Measurements from ENCODE around the gene HIPK2. TPM values are rescaled to one million over a fixed set of nuclear protein-coding genes. Genes with fewer than 3 reads are reported as not detected.
A peak's percentile ranks its signal among the peaks of the same experiment; 100 is the strongest.

The HIPK2 gene
- total RNA-seq, 3 donors from 2014 or later (not counting 1 experiment from before 2014, with no cell fraction given): 127 to 145 (median 144) TPM

- no peaks in the 10 kb centered on the region for H3K9me3 Mint-ChIP-seq
- Histone ChIP-seq H3K4me1 (ENCODE audit: control insufficient read depth, insufficient read depth, low read length) (no peaks in the 10 kb centered on the region), H3K27ac (ENCODE audit: low read length) (no peak overlapping the region), H3K27me3 (ENCODE audit: control insufficient read depth, insufficient read depth, low read length) (no peaks in the 10 kb centered on the region), H3K9me3 (ENCODE audit: control insufficient read depth, insufficient read depth, low read length) (no peaks in the 10 kb centered on the region), H3K4me3 (ENCODE audit: low read length) (no peak overlapping the region), H3K36me3 (ENCODE audit: control insufficient read depth, insufficient read depth, low read length) (peaks cover 59% of the 10 kb centered on the region)
- no peaks in the 10 kb centered on the region for H3K27me3 Mint-ChIP-seq (ENCODE audit: low read depth in 2 of 2)
- peak; percentile 34 for TF ChIP-seq CTCF (IDR thresholded peaks at IDR 0.05)
- DNase-seq (peak in 1 of 2 donors; percentile 66), ATAC-seq (peak in 2 of 3 donors; percentile 36 to 44)
- peaks cover 29% of the 10 kb centered on the region for H3K36me3 Mint-ChIP-seq
- intact Hi-C loops (cut with micrococcal nuclease): loop anchor here (1.0 kb wide), 1 partner anchor 384 kb away; no protein-coding TSS in a partner anchor
- 91% methylated on average over 10 of the region's 10 CpGs for WGBS (ENCODE audit: insufficient coverage)
- H3K4me3 Mint-ChIP-seq: no peak overlapping the region
- H3K4me1 Mint-ChIP-seq: peaks cover 0 to 15% of the 10 kb centered on the region in 2 donors
- peak overlapping the region in 1 of 2 donors; percentile 66 for H3K27ac Mint-ChIP-seq
Observed at GRCh38 chr7:139618482-139619366, 159.1 kb downstream of the HIPK2 start.

GRCh38 chr7:139617074-139617473, 160.7 kb downstream of the HIPK2 start:
- no peaks in the 10 kb centered on the region for H3K27me3 Mint-ChIP-seq (ENCODE audit: low read depth in 2 of 2)
- intact Hi-C loops (cut with micrococcal nuclease): no loop called here
- Histone ChIP-seq H3K27me3 (ENCODE audit: control insufficient read depth, insufficient read depth, low read length) (no peaks in the 10 kb centered on the region), H3K36me3 (ENCODE audit: control insufficient read depth, insufficient read depth, low read length) (peaks cover 66% of the 10 kb centered on the region), H3K4me3 (ENCODE audit: low read length) (no peak overlapping the region), H3K4me1 (ENCODE audit: control insufficient read depth, insufficient read depth, low read length) (no peaks in the 10 kb centered on the region), H3K27ac (ENCODE audit: low read length) (no peak overlapping the region), H3K9me3 (ENCODE audit: control insufficient read depth, insufficient read depth, low read length) (no peaks in the 10 kb centered on the region)
- WGBS (ENCODE audit: insufficient coverage): 100% methylated on average over 1 of the region's 1 CpG
- peaks cover 44% of the 10 kb centered on the region for H3K36me3 Mint-ChIP-seq
- peak overlapping the region in 1 of 2 donors; percentile 65 for H3K27ac Mint-ChIP-seq
- peaks cover 0 to 13% of the 10 kb centered on the region in 2 donors for H3K4me1 Mint-ChIP-seq
- no peak overlapping the region for H3K4me3 Mint-ChIP-seq
- no peak for TF ChIP-seq CTCF (IDR thresholded peaks at IDR 0.05)
- no peaks in the 10 kb centered on the region for H3K9me3 Mint-ChIP-seq
- no peak for DNase-seq
- ATAC-seq: no peak

GRCh38 chr7:139614886-139615285, 162.9 kb downstream of the HIPK2 start:
- no peak for DNase-seq
- no peak for ATAC-seq
- Histone ChIP-seq H3K27me3 (ENCODE audit: control insufficient read depth, insufficient read depth, low read length) (no peaks in the 10 kb centered on the region), H3K4me3 (ENCODE audit: low read length) (no peak overlapping the region), H3K9me3 (ENCODE audit: control insufficient read depth, insufficient read depth, low read length) (no peaks in the 10 kb centered on the region), H3K27ac (ENCODE audit: low read length) (no peak overlapping the region), H3K4me1 (ENCODE audit: control insufficient read depth, insufficient read depth, low read length) (no peaks in the 10 kb centered on the region), H3K36me3 (ENCODE audit: control insufficient read depth, insufficient read depth, low read length) (peaks cover 63% of the 10 kb centered on the region)
- Mint-ChIP-seq H3K36me3 (peaks cover 44% of the 10 kb centered on the region), H3K4me1 (peaks cover 0 to 9% of the 10 kb centered on the region in 2 donors), H3K4me3 (no peak overlapping the region), H3K27me3 (ENCODE audit: low read depth in 2 of 2) (no peaks in the 10 kb centered on the region), H3K27ac (peak overlapping the region in 1 of 2 donors; percentile 29), H3K9me3 (no peaks in the 10 kb centered on the region)
- WGBS (ENCODE audit: insufficient coverage): 93% methylated on average over 5 of the region's 5 CpGs
- intact Hi-C loops (cut with micrococcal nuclease): no loop called here
- no peak for TF ChIP-seq CTCF (IDR thresholded peaks at IDR 0.05)

Measured in natural killer cell (primary cell).